Uterus (tissue), 2 donors: ENCODE results near the gene OR9A2.

ENCODE experiments used
- POLR2A ChIP-seq, 2 donors: fragments of 450-650 bp; IDR thresholded peaks; one replicate each; pipeline ENCODE4 v1.6.1; 2016; ENCODE audit warnings: antibody characterized with exemption in 2 of 2, mild to moderate bottlenecking in 1 of 2, moderate library complexity in 1 of 2
- TF ChIP-seq, protein P1 (sequence below), 4 experiments: fragments of 200-600 bp in 2 of 4; fragments of 450-650 bp in 2 of 4; sonication (generic) in 2 of 4; IDR thresholded peaks; one replicate each; pipeline ENCODE4 v1.5.1; 2016 to 2019; ENCODE audit warnings: antibody characterized with exemption in 4 of 4, mild to moderate bottlenecking in 2 of 4, moderate library complexity in 1 of 4

DNA sequence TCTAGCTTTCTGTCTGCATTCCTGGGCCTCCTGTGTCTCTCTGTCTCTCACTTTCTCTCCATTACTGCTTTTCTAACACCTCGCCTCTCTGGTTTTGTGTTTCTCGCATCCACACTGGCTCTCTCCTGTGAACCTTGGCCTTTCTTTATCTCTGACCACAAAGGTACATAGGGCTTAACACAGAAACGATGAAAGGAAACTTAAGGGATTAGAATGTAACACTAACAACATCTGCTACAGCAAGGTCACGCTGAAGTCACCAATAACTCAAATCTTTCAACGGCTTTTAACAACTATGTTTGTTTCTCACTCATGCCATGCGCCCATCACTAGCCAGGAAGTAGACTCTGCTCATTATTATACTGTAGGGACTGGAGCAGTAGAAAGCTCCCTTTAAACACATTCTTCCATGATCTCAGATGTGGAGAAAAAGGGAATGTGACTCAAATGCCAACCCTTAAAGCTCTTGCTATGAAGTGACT lies 15.9 kb upstream of the OR9A2 start:
- TF ChIP-seq, protein P1, sequence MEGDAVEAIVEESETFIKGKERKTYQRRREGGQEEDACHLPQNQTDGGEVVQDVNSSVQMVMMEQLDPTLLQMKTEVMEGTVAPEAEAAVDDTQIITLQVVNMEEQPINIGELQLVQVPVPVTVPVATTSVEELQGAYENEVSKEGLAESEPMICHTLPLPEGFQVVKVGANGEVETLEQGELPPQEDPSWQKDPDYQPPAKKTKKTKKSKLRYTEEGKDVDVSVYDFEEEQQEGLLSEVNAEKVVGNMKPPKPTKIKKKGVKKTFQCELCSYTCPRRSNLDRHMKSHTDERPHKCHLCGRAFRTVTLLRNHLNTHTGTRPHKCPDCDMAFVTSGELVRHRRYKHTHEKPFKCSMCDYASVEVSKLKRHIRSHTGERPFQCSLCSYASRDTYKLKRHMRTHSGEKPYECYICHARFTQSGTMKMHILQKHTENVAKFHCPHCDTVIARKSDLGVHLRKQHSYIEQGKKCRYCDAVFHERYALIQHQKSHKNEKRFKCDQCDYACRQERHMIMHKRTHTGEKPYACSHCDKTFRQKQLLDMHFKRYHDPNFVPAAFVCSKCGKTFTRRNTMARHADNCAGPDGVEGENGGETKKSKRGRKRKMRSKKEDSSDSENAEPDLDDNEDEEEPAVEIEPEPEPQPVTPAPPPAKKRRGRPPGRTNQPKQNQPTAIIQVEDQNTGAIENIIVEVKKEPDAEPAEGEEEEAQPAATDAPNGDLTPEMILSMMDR (IDR thresholded peaks at IDR 0.05), result no peak
- TF ChIP-seq POLR2A (IDR thresholded peaks at IDR 0.05), result no peak
